Measurements from ENCODE around the gene AHCYL1. TPM values are rescaled to one million over a fixed set of nuclear protein-coding genes. Genes with fewer than 3 reads are reported as not detected.

The AHCYL1 gene
- total and polyA plus RNA-seq, 2 experiments from 2014 or later = 47.6 to 72.6 TPM

DNA sequence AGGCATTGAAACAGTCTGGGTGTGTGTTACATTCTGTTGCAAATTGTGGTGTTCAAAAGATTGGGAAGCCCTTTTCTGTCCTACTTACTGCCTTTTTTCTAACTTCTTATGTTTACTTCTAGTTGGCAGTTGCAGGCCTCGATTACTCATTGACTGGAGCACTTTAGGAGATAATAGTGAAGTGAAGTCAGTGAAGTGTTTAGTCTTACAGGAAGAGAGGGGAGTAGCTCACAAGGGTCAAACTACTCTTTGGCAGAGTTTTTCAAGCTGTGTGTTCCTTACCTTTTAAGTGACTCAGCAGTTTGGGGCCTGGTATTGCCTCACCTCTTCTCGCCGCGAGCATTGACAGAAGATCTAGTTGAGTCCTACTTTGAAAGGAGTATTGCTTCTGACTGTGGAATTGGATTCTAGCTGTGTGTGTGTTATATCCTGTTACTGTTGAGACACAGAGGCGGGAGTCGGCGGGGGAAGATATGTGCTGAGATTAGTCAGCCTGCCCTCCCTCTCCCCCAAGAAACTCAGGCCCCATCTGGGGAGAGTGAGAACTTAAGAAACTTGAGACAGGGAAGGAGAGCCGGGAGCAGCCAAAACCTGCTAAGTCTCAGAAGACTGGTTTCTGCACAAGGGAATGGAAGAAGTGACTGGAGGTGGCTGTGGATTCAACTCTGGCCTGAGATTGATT, 19.3 kb downstream of the AHCYL1 start:
- Histone ChIP-seq H3K9ac (peak overlapping the region; percentile 73), H4K20me1 (ENCODE audit: insufficient read depth) (no peaks in the 10 kb centered on the region), H3K27ac (peak overlapping the region; percentile 92), H3K9me2 (ENCODE audit: insufficient read depth) (no peaks in the 10 kb centered on the region), H3K4me2 (ENCODE audit: unreplicated experiment) (peak overlapping the region; percentile 93), H3K4me3 (peak overlapping the region; percentile 63), H3K27me3 (replicated peaks; ENCODE audit: insufficient read depth) (no peaks in the 10 kb centered on the region), H3K9me3 (ENCODE audit: low read depth) (no peaks in the 10 kb centered on the region), H2AFZ (peak overlapping the region; percentile 49; the same call in 1 of the 2 replicates), H3K4me1 (ENCODE audit: insufficient read depth) (peaks cover 45% of the 10 kb centered on the region), H3K79me2 (ENCODE audit: insufficient read depth) (peaks cover 86% of the 10 kb centered on the region), H3K36me3 (ENCODE audit: low read depth) (peaks cover under 1% of the 10 kb centered on the region; the same call in 1 of the 2 replicates), H3F3A (ENCODE audit: insufficient read depth) (peaks cover 57% of the 10 kb centered on the region)
- TF ChIP-seq EZH2 (IDR thresholded peaks at IDR 0.05; ENCODE audit: insufficient read depth, poor library complexity, severe bottlenecking) (no peak), EZH2phosphoT487 (IDR thresholded peaks at IDR 0.05; ENCODE audit: insufficient read depth, low read depth) (0 out of 2 replicates have a peak, but pooled peaks have one; percentile 33)
- in situ Hi-C loops (cut with MboI) = no loop called here
- peak; percentile 98 for DNase-seq
- WGBS, 2 experiments (ENCODE audit: low coverage in 1 of 2, low lambda C conversion rate in 2 of 2, missing lambda C conversion rate in 2 of 2) = 0 to 2% methylated on average over 8 of the region's 8 CpGs

DNA sequence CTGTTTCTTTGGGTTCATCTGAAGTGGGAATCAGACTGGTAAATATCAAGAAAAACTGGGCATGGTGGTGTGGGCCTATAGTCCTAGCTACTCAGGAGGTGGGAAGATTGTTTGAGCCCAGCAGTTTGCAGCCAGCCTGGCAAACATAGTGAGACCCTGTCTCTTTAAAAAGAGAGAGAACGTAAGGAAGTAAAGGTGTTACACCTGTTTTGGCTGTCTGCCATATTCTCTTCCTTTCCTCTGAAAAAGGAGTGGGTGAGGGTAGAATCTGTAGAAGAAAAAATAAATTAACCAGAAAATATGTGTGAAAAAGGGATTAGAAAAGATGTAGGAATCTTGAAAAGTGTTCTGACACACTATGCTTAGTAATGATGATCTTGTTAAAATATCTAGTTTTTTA, 20.0 kb downstream of the AHCYL1 start:
- in situ Hi-C loops (cut with MboI) = no loop called here
- Histone ChIP-seq H3K36me3 (ENCODE audit: low read depth) (peaks cover 7% of the 10 kb centered on the region), H3K4me1 (ENCODE audit: insufficient read depth) (peaks cover 45% of the 10 kb centered on the region), H3K27me3 (replicated peaks; ENCODE audit: insufficient read depth) (no peaks in the 10 kb centered on the region), H3K9me3 (ENCODE audit: low read depth) (no peaks in the 10 kb centered on the region), H3K9ac (peak overlapping the region; percentile 73), H3K4me3 (peak overlapping the region; percentile 63), H3K4me2 (ENCODE audit: unreplicated experiment) (peak overlapping the region; percentile 93), H3K79me2 (ENCODE audit: insufficient read depth) (peaks cover 86% of the 10 kb centered on the region), H4K20me1 (ENCODE audit: insufficient read depth) (no peaks in the 10 kb centered on the region), H3K27ac (peak overlapping the region; percentile 92), H3F3A (ENCODE audit: insufficient read depth) (peaks cover 58% of the 10 kb centered on the region), H3K9me2 (ENCODE audit: insufficient read depth) (no peaks in the 10 kb centered on the region), H2AFZ (no peak overlapping the region)
- DNase-seq = no peak
- WGBS, 2 experiments (ENCODE audit: low coverage in 1 of 2, low lambda C conversion rate in 2 of 2, missing lambda C conversion rate in 2 of 2) = 50 to 52% methylated on average over 1 of the region's 1 CpG
- TF ChIP-seq EZH2 (IDR thresholded peaks at IDR 0.05; ENCODE audit: insufficient read depth, poor library complexity, severe bottlenecking) (no peak), EZH2phosphoT487 (IDR thresholded peaks at IDR 0.05; ENCODE audit: insufficient read depth, low read depth) (no peak)

DNA sequence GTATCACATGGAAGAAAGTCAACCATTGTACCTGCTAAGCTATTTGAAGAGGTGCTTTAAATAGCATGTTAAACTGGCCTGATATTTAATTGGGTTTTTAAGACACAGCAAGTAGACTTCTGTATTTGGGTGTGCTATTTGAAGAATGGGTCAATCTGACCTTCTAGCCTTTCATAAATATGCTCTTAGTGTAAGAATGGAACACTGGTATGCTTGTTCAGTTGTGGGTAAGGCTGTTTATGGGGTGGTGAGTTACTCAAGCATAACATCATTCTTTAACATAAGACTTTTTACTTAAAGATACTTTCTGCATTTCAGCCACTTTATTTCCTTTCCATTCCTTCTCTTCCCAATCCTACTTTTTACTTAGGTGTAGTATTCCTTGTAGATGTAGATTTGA, 21.4 kb downstream of the AHCYL1 start:
- H3K36me3 ChIP-seq (ENCODE audit: low read depth) = peaks cover 21% of the 10 kb centered on the region
- no peaks in the 10 kb centered on the region for H3K9me3 ChIP-seq (ENCODE audit: low read depth)
- peaks cover 55% of the 10 kb centered on the region for H3F3A ChIP-seq (ENCODE audit: insufficient read depth)
- no peak for TF ChIP-seq EZH2 (IDR thresholded peaks at IDR 0.05; ENCODE audit: insufficient read depth, poor library complexity, severe bottlenecking)
- peak; percentile 89 for TF ChIP-seq EZH2phosphoT487 (IDR thresholded peaks at IDR 0.05; ENCODE audit: insufficient read depth, low read depth)
- in situ Hi-C loops (cut with MboI) = no loop called here
- H3K79me2 ChIP-seq (ENCODE audit: insufficient read depth) = peaks cover 85% of the 10 kb centered on the region
- no peak overlapping the region for H2AFZ ChIP-seq
- peak overlapping the region; percentile 18 for H3K4me3 ChIP-seq
- H3K27ac ChIP-seq = peak overlapping the region; percentile 92; the same call in 1 of the 2 replicates
- H3K27me3 ChIP-seq (replicated peaks; ENCODE audit: insufficient read depth) = no peaks in the 10 kb centered on the region
- peak overlapping the region; percentile 93 for H3K4me2 ChIP-seq (ENCODE audit: unreplicated experiment)
- H3K9me2 ChIP-seq (ENCODE audit: insufficient read depth) = no peaks in the 10 kb centered on the region
- H3K9ac ChIP-seq = no peak overlapping the region
- H4K20me1 ChIP-seq (ENCODE audit: insufficient read depth) = no peaks in the 10 kb centered on the region
- peak; percentile 41 for DNase-seq
- H3K4me1 ChIP-seq (ENCODE audit: insufficient read depth) = peaks cover 45% of the 10 kb centered on the region

DNA sequence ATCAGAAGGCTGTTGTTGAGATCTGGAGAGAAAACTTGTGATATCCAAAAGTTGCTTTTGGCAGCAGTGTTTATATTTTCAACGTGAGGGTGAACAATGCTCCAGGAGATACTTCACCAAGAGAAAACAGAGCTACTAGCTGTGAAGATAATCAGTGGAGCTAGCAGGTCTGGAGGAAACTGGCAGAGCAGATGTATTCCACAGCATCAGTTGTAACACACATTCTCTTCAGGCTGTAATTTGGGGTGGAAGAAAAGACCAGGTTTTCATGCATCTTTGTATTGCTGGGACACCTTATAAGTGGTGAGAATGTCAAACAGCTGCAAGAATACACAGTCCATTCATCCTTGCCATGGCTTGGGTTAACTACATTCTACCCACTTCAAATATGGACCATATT, 22.0 kb downstream of the AHCYL1 start:
- H3K27me3 ChIP-seq (replicated peaks; ENCODE audit: insufficient read depth) = no peaks in the 10 kb centered on the region
- in situ Hi-C loops (cut with MboI) = no loop called here
- peaks cover 26% of the 10 kb centered on the region for H3K36me3 ChIP-seq (ENCODE audit: low read depth)
- H3K27ac ChIP-seq = no peak overlapping the region
- peak overlapping the region; percentile 18; the same call in 1 of the 2 replicates for H3K4me3 ChIP-seq
- peaks cover 52% of the 10 kb centered on the region for H3F3A ChIP-seq (ENCODE audit: insufficient read depth)
- H3K9me3 ChIP-seq (ENCODE audit: low read depth) = no peaks in the 10 kb centered on the region
- TF ChIP-seq EZH2phosphoT487 (IDR thresholded peaks at IDR 0.05; ENCODE audit: insufficient read depth, low read depth) = no peak
- no peak for TF ChIP-seq EZH2 (IDR thresholded peaks at IDR 0.05; ENCODE audit: insufficient read depth, poor library complexity, severe bottlenecking)
- H4K20me1 ChIP-seq (ENCODE audit: insufficient read depth) = no peaks in the 10 kb centered on the region
- no peak overlapping the region for H2AFZ ChIP-seq
- no peaks in the 10 kb centered on the region for H3K9me2 ChIP-seq (ENCODE audit: insufficient read depth)
- H3K4me2 ChIP-seq (ENCODE audit: unreplicated experiment) = peak overlapping the region; percentile 93
- peaks cover 45% of the 10 kb centered on the region for H3K4me1 ChIP-seq (ENCODE audit: insufficient read depth)
- no peak overlapping the region for H3K9ac ChIP-seq
- DNase-seq = no peak
- 6 to 11% methylated on average over 1 of the region's 1 CpG for WGBS, 2 experiments (ENCODE audit: low coverage in 1 of 2, low lambda C conversion rate in 2 of 2, missing lambda C conversion rate in 2 of 2)
- H3K79me2 ChIP-seq (ENCODE audit: insufficient read depth) = peaks cover 80% of the 10 kb centered on the region
